GM12872 (cell line): ENCODE measurements around the gene GALNT3.

Experiments used
- CTCF ChIP-seq: IDR thresholded peaks from 3 replicates; pipeline ENCODE4 v1.5.1; 2011; ENCODE audit warnings: low read depth, mild to moderate bottlenecking, low read length, moderate library complexity; ENCODE audit not compliant: insufficient read depth

GALNT3 gene

GRCh38 chr2:165795011-165795410, 964 bp upstream of the GALNT3 start:
- TF ChIP-seq CTCF = no peak

GRCh38 chr2:165794536-165794928, 485 bp upstream of the GALNT3 start:
- TF ChIP-seq CTCF = no peak

GRCh38 chr2:165793161-165793778, 777 bp downstream of the GALNT3 start:
- TF ChIP-seq CTCF = no peak

GRCh38 chr2:165792104-165792454, 2.0 kb downstream of the GALNT3 start:
- TF ChIP-seq CTCF = no peak

GRCh38 chr2:165791421-165792103, 2.5 kb downstream of the GALNT3 start:
- no peak for TF ChIP-seq CTCF

- no peak for TF ChIP-seq CTCF
Measured at GRCh38 chr2:165790466-165790865, 3.6 kb downstream of the GALNT3 start.

GRCh38 chr2:165787334-165787733, 6.7 kb downstream of the GALNT3 start:
- no peak for TF ChIP-seq CTCF
